Loucy (cell line): ENCODE measurements around the gene ARHGAP22.

Experiments used
- EZH2phosphoT487 ChIP-seq: fragments of 200-600 bp; IDR thresholded peaks from 2 replicates; pipeline ENCODE4 v1.6.1; 2018; ENCODE audit warnings: antibody characterized with exemption, mild to moderate bottlenecking, moderate library complexity, borderline replicate concordance
- TF ChIP-seq, protein P1 (sequence below): fragments of 200-600 bp; sonication (generic); conservative IDR thresholded peaks from 2 replicates; pipeline ENCODE4 v1.5.1; 2014; ENCODE audit warnings: mild to moderate bottlenecking, antibody characterized with exemption, low read length

- TF ChIP-seq, protein P1, sequence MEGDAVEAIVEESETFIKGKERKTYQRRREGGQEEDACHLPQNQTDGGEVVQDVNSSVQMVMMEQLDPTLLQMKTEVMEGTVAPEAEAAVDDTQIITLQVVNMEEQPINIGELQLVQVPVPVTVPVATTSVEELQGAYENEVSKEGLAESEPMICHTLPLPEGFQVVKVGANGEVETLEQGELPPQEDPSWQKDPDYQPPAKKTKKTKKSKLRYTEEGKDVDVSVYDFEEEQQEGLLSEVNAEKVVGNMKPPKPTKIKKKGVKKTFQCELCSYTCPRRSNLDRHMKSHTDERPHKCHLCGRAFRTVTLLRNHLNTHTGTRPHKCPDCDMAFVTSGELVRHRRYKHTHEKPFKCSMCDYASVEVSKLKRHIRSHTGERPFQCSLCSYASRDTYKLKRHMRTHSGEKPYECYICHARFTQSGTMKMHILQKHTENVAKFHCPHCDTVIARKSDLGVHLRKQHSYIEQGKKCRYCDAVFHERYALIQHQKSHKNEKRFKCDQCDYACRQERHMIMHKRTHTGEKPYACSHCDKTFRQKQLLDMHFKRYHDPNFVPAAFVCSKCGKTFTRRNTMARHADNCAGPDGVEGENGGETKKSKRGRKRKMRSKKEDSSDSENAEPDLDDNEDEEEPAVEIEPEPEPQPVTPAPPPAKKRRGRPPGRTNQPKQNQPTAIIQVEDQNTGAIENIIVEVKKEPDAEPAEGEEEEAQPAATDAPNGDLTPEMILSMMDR = no peak
- TF ChIP-seq EZH2phosphoT487 = no peak
These were observed 3.1 kb downstream of the ARHGAP22 start for GRCh38 chr10:48601789-48602188.
